Epithelial cell of esophagus (primary cell): Measurements from ENCODE around the gene WNT7A.

ENCODE experiments used
- DNase-seq: peaks from one replicate; pipeline ENCODE4 v3.0.0; 2010; ENCODE audit warnings: low read depth
- H3K4me3 ChIP-seq: 2 replicates; pipeline ENCODE4 v1.5.1; 2011; ENCODE audit warnings: mild to moderate bottlenecking, low read length, control low read depth
- TF ChIP-seq, protein P1 (sequence below): IDR thresholded peaks from 2 replicates; pipeline ENCODE4 v1.5.1; 2011; ENCODE audit warnings: low read depth, mild to moderate bottlenecking, low read length, control low read depth, inconsistent platforms; ENCODE audit not compliant: insufficient read depth; ENCODE audit errors: missing control alignments

The WNT7A gene

DNA sequence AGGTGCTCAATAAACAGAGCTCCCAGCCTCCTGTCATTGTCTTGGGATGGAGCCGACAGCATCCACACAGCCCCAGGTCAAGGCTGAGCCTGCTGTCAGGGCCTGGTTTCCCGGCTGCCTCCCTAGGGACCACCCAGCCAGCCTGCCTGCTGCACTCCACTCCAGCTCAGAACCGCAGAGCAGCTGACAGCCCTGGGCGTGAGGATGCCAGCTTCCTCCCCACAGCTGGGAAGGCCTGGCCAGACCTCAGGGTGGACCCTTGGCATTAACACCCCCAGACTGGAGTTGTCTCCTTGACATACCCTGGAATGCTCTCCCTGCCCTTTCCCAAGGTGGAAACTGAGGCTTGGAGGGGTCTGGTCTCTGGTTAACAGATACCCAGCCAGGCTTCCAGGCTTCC is 112.0 kb downstream of the WNT7A start:
- TF ChIP-seq, protein P1, sequence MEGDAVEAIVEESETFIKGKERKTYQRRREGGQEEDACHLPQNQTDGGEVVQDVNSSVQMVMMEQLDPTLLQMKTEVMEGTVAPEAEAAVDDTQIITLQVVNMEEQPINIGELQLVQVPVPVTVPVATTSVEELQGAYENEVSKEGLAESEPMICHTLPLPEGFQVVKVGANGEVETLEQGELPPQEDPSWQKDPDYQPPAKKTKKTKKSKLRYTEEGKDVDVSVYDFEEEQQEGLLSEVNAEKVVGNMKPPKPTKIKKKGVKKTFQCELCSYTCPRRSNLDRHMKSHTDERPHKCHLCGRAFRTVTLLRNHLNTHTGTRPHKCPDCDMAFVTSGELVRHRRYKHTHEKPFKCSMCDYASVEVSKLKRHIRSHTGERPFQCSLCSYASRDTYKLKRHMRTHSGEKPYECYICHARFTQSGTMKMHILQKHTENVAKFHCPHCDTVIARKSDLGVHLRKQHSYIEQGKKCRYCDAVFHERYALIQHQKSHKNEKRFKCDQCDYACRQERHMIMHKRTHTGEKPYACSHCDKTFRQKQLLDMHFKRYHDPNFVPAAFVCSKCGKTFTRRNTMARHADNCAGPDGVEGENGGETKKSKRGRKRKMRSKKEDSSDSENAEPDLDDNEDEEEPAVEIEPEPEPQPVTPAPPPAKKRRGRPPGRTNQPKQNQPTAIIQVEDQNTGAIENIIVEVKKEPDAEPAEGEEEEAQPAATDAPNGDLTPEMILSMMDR, result no peak

DNA sequence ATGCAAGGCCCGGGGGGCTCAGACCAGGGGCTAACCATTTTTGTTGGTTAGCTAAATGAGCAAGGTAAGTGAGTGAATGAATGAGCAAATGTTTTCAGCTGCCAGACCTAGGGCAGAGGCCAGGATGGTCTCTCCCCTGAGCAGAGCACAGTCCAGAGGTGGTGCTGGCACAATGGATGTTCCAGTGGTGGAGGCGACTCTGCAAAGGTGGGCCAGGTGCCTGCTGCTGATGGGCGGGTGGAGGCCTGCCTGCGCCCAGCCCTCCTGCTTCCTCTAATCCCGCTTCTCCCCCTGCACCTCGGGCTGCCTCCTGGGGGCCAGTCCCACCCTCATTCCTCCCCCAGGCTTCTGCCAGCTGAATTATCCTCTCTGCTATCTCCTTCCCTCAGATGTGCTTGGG is 112.8 kb downstream of the WNT7A start:
- H3K4me3 ChIP-seq, result no peak overlapping the region
- no peak for DNase-seq

More for the DNA sequence above, 112.0 kb downstream of the WNT7A start:
- DNase-seq, result no peak
- H3K4me3 ChIP-seq, result no peak overlapping the region

More for the DNA sequence above, 112.8 kb downstream of the WNT7A start:
- TF ChIP-seq, protein P1, result no peak
